Sigmoid colon (tissue), 7 donors: ENCODE measurements around the gene NPLOC4. TPM values are rescaled to one million over a fixed set of nuclear protein-coding genes. Genes with fewer than 3 reads are reported as not detected.

Experiments used
- DNase-seq: peaks from one replicate; pipeline ENCODE4 v3.0.0-alpha.2; 2019
- H3K27ac ChIP-seq, 4 donors: fragments of 200-600 bp; sonication (generic); one replicate each; pipeline ENCODE4 v1.5.1; 2016 to 2019; ENCODE audit warnings: mild to moderate bottlenecking in 1 of 4
- H3K27me3 ChIP-seq, 3 donors: fragments of 200-600 bp; sonication (generic); one replicate each; pipeline ENCODE4 v1.5.1; 2019; ENCODE audit warnings: mild to moderate bottlenecking in 1 of 3
- H3K36me3 ChIP-seq, 4 donors: fragments of 200-600 bp; sonication (generic); one replicate each; pipeline ENCODE4 v1.5.1; 2016 to 2019
- H3K4me1 ChIP-seq, 4 donors: fragments of 200-600 bp; sonication (generic); one replicate each; pipeline ENCODE4 v1.5.1; 2017 to 2019
- H3K4me3 ChIP-seq, 4 donors: fragments of 200-600 bp; sonication (generic); one replicate each; pipeline ENCODE4 v1.5.1; 2017 to 2019; ENCODE audit warnings: mild to moderate bottlenecking in 2 of 4, moderate library complexity in 1 of 4
- H3K9me3 ChIP-seq, 4 donors: fragments of 200-600 bp in 3 of 4; sonication (generic) in 3 of 4; one replicate each; pipeline versions ENCODE4 v1.5.1 to v1.6.1; 2013 to 2019
- EP300 ChIP-seq, 4 donors: sonication (generic); formaldehyde crosslinking; IDR thresholded peaks; one replicate each; pipeline ENCODE4 v1.6.1; 2017; ENCODE audit warnings: antibody characterized with exemption in 4 of 4
- POLR2A ChIP-seq, 2 donors: fragments of 450-650 bp; IDR thresholded peaks; one replicate each; pipeline ENCODE4 v1.6.1; 2016; ENCODE audit warnings: antibody characterized with exemption in 2 of 2, mild to moderate bottlenecking in 2 of 2, moderate library complexity in 2 of 2
- POLR2AphosphoS5 ChIP-seq, 4 donors: sonication (generic); formaldehyde crosslinking; IDR thresholded peaks; one replicate each; pipeline ENCODE4 v1.6.1; 2017; ENCODE audit warnings: antibody characterized with exemption in 4 of 4
- WGBS, 2 donors: extraction: QIAGEN DNeasy Blood & Tissue Kit; methylation state at CpG; one replicate each; pipeline ENCODE4 v1.1.7; 2013; 5-methylcytosine and 5-hydroxymethylcytosine counted together
- intact Hi-C: fragments of 100-400 bp; cut with DNase I; formaldehyde crosslinking; loops from one replicate; pipeline ENCODE4 v1.15.1; 2023
- polyA plus RNA-seq, 3 donors: library from polyadenylated mRNA; stranded (reverse); fragments of 200-250 nt; gene quantifications; one replicate each; pipeline ENCODE4 v1.2.3, GENCODE V29; 2013
- total RNA-seq, 4 donors: library from RNA; depleted of rRNA; stranded (reverse); fragments of >200 nt; gene quantifications; one replicate each; pipeline ENCODE4 v1.1.0, GENCODE V29; 2016
- TF ChIP-seq, protein P1 (sequence below), 4 experiments: fragments of 450-650 bp in 3 of 4; fragments of 200-600 bp in 1 of 4; IDR thresholded peaks; one replicate each; pipeline ENCODE4 v1.5.1; 2016 to 2019; ENCODE audit warnings: antibody characterized with exemption in 4 of 4, mild to moderate bottlenecking in 3 of 4, moderate library complexity in 2 of 4
- donor health status: healthy with polysubstance abuse.
- donor health status: Bipolar disorder and iron deficiency.
- donor health status: healthy.

NPLOC4 gene
- total and polyA plus RNA-seq, 7 donors = 19.8 to 59.7 (median 51.7) TPM

DNA sequence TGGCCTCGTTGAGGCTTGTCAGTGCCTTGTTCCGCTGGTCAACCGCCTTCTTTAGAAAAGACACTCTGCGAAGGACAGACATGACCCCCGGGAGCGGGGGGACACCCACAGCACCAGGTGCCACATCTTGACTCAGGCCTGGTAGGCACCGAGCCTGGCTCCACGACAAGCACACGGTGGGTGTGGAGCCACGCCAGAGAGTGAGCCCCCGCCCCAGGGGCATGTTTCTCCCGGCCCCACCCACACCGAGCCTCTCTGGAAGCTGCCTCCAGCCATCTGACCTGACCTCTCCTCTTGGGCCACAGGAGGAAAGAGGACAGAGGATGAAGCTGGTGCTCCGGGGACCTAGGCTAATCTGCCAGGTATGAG, 89.3 kb downstream of the NPLOC4 start:
- Histone ChIP-seq H3K27ac (no peak overlapping the region), H3K4me3 (no peak overlapping the region), H3K4me1 (peaks cover 0 to 23% (median 13%) of the 10 kb centered on the region in 4 donors), H3K36me3 (peaks cover 6 to 78% (median 47%) of the 10 kb centered on the region in 4 donors), H3K9me3 (no peaks in the 10 kb centered on the region), H3K27me3 (no peaks in the 10 kb centered on the region)
- TF ChIP-seq, protein P1, sequence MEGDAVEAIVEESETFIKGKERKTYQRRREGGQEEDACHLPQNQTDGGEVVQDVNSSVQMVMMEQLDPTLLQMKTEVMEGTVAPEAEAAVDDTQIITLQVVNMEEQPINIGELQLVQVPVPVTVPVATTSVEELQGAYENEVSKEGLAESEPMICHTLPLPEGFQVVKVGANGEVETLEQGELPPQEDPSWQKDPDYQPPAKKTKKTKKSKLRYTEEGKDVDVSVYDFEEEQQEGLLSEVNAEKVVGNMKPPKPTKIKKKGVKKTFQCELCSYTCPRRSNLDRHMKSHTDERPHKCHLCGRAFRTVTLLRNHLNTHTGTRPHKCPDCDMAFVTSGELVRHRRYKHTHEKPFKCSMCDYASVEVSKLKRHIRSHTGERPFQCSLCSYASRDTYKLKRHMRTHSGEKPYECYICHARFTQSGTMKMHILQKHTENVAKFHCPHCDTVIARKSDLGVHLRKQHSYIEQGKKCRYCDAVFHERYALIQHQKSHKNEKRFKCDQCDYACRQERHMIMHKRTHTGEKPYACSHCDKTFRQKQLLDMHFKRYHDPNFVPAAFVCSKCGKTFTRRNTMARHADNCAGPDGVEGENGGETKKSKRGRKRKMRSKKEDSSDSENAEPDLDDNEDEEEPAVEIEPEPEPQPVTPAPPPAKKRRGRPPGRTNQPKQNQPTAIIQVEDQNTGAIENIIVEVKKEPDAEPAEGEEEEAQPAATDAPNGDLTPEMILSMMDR (IDR thresholded peaks at IDR 0.05) = no peak
- TF ChIP-seq POLR2AphosphoS5 (IDR thresholded peaks at IDR 0.05) = no peak
- TF ChIP-seq POLR2A (IDR thresholded peaks at IDR 0.05) = no peak
- no peak for TF ChIP-seq EP300 (IDR thresholded peaks at IDR 0.05)
- 86 to 91% methylated on average over 14 of the region's 14 CpGs for WGBS, 2 donors
- no peak for DNase-seq
- intact Hi-C loops = no loop called here

DNA sequence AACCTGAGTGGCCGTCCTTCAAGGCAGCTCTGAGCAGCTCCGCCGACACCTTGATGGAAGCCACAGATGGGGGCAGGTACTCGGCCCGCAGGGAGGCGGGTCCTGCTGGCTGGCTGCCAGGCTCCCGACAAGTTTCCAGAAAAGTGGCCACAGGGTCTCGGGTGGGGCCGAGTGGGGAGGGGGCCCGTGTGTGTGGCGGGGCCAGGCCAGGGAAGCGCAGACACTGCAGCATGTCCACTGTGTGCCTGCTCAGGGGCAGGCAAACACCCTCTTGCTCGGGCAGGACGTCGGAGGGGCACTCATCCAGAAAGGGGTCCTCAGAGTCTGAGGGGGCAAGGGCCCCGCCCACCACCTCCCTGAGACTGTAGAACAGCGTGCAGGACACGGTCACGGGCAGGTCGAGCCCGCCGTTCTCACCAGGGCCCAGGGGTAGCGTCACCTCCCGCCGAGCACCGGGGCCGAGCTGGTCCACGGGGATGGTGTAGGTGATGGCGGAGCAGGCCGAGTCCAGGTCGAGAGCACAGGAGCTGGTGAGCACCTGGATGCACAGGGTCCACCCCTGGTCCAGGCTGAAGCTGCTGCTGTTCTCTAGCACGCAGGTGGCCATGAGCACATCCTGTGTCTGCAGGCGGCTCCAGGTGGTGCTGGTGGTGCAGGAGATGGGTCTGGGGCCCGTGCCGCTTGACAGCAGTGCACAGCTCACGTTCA, 89.9 kb downstream of the NPLOC4 start:
- 87 to 91% methylated on average over 36 of the region's 36 CpGs for WGBS, 2 donors
- Histone ChIP-seq H3K4me3 (no peak overlapping the region), H3K4me1 (peaks cover 0 to 21% (median 13%) of the 10 kb centered on the region in 4 donors), H3K36me3 (peaks cover 6 to 84% (median 49%) of the 10 kb centered on the region in 4 donors), H3K27ac (no peak overlapping the region), H3K9me3 (no peaks in the 10 kb centered on the region), H3K27me3 (no peaks in the 10 kb centered on the region)
- intact Hi-C loops = no loop called here
- no peak for DNase-seq
- TF ChIP-seq POLR2A (IDR thresholded peaks at IDR 0.05) (no peak), POLR2AphosphoS5 (IDR thresholded peaks at IDR 0.05) (no peak), EP300 (IDR thresholded peaks at IDR 0.05) (no peak)
- TF ChIP-seq, protein P1 (IDR thresholded peaks at IDR 0.05) = no peak

DNA sequence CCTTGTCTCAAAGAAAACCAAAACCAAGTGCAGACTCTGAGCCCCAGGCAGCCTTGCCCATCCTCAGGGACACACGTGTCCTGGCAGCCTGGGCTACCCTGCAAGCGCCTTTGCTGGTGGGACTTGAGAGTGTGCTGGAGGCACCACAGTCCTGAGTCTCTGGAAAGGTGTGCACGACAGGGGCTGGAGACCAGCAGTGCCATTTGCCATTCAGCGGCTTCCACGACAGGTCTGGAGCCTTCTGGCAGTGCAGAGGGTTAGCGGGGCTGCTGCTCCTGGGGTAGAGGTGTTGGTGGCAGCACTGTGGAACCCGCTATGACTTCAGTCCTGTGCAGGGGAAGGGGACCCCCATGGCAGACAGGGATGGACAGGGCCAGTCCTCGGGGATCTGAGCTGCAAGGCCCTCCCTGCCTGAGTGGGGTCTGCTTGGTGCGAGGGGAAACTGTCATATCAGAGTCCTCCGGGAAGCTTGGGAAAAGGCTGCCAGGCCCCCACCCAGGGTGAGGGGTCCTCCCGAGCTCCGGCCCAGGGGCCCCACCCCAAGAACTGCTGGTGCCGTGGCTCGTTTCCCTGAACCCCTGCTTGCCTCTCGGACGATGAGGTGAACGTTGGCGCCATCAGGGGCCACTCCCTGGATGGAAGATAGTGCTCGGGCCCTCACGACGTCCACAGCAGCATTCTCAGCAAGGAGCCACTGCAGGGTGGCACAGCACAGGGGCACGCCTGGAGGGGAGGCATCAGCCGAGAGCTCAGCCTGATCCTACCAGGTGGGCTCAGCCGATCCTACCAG, 91.6 kb downstream of the NPLOC4 start:
- no peaks in the 10 kb centered on the region for H3K9me3 ChIP-seq
- no peak for DNase-seq
- no peak overlapping the region for H3K27ac ChIP-seq
- H3K36me3 ChIP-seq = peaks cover 6 to 92% (median 59%) of the 10 kb centered on the region in 4 donors
- H3K27me3 ChIP-seq = no peaks in the 10 kb centered on the region
- WGBS, 2 donors = 92 to 93% methylated on average over 24 of the region's 24 CpGs
- H3K4me1 ChIP-seq = peaks cover 0 to 5% (median 1%) of the 10 kb centered on the region in 4 donors
- H3K4me3 ChIP-seq = no peak overlapping the region
- TF ChIP-seq POLR2A (IDR thresholded peaks at IDR 0.05) (no peak), EP300 (IDR thresholded peaks at IDR 0.05) (no peak), POLR2AphosphoS5 (IDR thresholded peaks at IDR 0.05) (no peak)
- TF ChIP-seq, protein P1 (IDR thresholded peaks at IDR 0.05) = no peak
- intact Hi-C loops = no loop called here

DNA sequence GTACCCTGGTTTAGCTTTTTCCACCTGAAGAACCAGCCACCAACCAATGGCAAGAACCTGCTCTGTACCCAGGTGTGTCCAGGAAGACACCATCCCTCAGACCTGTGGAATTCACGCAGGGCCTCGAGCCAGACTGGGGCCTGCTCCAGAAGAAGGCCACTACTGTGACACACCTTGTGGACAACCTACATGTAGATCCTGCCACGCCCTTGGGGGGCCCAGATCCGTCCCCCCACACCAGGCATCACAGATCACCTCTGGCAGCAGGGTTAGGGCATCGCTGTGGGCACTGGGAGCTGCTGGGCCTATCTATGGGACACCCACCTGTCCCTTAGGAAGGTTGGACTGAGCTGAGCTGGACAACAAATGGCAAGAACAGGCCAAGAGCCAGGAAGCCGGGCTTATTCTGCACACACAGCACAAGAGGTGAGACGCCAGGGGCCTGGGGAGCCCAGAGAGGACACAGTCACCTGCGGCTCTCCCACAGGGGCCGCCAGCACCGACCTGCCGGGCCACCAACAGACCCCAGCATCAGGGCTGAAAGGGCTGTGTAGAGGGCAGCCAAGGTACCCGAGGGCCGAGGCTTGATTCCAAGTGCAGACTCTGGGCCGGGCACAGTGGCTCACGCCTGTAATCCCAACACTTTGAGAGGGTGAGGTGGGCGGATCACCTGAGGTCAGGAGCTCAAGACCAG, 92.5 kb downstream of the NPLOC4 start:
- no peak overlapping the region for H3K4me3 ChIP-seq
- WGBS, 2 donors = 92 to 95% methylated on average over 16 of the region's 16 CpGs
- intact Hi-C loops = no loop called here
- no peak overlapping the region for H3K27ac ChIP-seq
- H3K36me3 ChIP-seq = peaks cover 6 to 92% (median 64%) of the 10 kb centered on the region in 4 donors
- H3K9me3 ChIP-seq = no peaks in the 10 kb centered on the region
- no peaks in the 10 kb centered on the region for H3K27me3 ChIP-seq
- DNase-seq = no peak
- H3K4me1 ChIP-seq = no peaks in the 10 kb centered on the region
- TF ChIP-seq POLR2AphosphoS5 (IDR thresholded peaks at IDR 0.05) = no peak
- TF ChIP-seq EP300 (IDR thresholded peaks at IDR 0.05) = no peak
- TF ChIP-seq POLR2A (IDR thresholded peaks at IDR 0.05) = no peak
- TF ChIP-seq, protein P1 (IDR thresholded peaks at IDR 0.05) = no peak
